Mucosa of gallbladder (tissue), 1 donor: ENCODE measurements around the gene NAA10. TPM values are rescaled to one million over a fixed set of nuclear protein-coding genes. Genes with fewer than 3 reads are reported as not detected.
A peak's percentile ranks its signal among the peaks of the same experiment; 100 is the strongest.
"Not testable (repeated sequence)": the region's sequence is repeated elsewhere in the genome, so short reads cannot be mapped to it uniquely, and the experiment has no call there.

Source experiments
- DNase-seq: peaks from one replicate; pipeline ENCODE4 v3.0.0-alpha.2; 2020; ENCODE audit warnings: low spot score
- total RNA-seq: library from RNA; stranded (reverse); gene quantifications from one replicate; pipeline ENCODE4 v1.2.1, GENCODE V29; 2021
- donor health status: DM: no; HTN: no; CAD: no.

Gene NAA10
- 81.6 TPM for total RNA-seq

DNA sequence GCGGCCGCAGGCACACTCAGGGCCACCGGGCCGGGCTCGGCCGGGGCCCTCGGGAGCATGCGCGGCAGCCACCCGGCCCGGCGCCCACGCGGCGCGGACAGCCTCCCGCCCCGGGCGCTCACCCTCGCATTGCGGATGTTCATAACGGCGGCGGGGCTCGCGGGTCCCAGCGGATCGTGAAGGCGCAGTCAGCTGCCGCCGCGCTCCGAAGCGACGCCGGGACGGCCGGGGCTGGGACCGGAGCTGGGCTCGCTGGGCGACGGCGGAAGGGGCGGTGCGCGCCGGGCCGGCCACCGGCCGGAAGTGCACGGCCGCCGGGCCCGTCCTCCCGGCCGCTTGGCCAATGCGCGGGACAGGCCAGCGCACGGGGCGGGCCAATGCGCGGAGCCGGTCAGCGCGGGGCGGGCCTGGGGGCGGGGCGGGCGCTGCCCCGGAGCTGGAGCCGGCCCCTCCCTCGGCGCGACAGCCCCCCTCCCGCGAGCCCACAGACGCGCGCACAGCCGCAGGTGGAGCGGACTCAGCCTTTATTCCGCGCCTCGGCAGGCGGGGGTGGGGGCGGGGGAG lies at the start of gene NAA10:
Gene NAA10, minus strand, starts transcription at position 276 of the 564 bp plus-strand sequence. Its CDS starts 133 bp downstream, at position 143.
- peak; percentile 60 for DNase-seq

DNA sequence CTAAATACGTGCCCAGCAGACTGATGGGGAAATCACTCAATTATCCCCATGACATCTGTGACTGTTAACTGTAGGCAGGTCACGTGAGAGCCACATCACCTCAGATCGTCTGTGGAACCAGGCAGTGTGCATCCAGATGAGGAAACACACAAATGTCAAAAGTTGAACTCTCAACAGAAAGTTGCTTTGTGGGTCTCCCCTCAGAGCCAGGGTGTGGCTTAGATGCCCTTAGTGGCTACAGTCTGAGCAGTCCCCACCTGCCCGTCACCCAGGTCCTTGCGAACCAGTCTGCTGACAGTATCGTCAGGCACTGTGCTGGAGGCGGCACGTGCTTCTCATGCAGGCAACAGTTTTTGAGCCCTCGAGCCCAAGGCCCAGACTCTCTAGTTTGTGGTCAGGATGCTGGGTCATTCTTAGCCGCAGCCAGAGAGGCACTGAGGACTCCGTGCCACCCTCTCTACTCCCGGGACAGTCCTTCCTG lies 48.5 kb upstream of the NAA10 start:
- no peak for DNase-seq

DNA sequence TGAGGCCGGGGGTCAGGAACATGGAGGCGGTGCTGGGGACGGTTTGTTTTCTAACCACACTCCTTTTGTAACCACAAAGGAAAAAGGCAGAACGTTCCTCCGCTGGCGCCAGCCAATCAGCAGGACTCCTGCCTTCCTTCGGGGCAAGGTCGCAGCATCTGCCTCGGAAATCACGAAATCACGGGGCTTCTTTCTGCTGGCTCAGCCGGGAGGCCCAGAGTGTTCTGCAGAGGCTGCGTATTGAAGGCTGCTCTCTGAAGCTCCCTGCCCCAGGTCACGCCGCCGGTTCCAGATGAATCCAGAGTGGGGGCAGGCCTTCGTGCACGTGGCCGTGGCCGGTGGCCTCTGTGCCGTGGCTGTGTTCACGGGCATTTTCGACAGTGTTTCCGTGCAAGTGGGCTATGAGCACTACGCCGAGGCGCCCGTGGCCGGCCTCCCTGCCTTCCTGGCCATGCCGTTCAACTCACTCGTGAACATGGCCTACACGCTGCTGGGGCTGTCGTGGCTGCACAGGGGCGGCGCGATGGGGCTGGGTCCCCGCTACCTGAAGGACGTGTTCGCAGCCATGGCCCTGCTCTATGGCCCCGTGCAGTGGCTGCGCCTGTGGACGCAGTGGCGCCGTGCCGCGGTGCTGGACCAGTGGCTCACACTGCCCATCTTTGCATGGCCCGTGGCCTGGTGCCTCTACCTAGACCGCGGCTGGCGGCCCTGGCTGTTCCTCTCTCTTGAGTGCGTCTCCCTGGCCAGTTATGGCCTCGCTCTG lies 47.1 kb upstream of the NAA10 start:
- peak; percentile 56 for DNase-seq

DNA sequence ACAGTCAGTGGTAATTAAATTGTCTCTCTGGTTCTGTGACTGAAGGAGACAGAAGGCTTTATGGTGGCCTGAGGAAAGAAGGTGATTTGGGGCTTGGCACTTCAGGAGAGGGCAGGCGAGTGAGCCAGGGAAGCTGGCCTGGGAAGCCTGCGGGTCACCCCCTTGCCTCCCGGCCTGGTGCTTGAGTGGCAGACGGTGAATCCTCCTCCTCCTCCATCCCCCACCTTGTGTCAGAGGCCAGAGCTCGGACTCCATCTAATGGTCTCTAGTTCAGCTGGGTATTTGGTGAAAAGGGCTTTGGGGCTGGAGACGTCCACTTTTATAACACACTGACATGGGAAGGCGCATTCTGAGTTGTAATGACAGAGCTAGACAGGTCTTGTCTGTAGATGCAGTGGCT lies 46.4 kb upstream of the NAA10 start:
- no peak for DNase-seq

DNA sequence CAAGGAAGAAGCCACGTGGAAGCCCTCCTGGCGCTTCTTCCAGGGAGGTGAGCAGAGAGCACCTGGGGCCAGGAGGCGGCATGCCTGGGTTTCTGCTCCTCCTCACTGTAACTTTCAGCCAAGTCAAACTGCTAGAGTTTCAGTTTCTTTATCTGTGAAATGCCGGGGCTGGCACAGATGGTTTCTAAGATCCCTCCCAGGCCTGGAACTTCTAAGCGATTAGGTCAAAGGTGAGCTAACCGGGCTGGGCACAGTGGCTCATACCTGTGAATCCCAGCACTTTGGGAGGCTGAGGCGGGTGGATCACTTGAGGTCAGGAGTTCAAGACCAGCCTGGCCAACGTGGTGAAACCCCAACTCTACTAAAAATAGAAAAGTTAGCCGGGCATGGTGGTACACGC lies 45.6 kb upstream of the NAA10 start:
- DNase-seq: not testable (repeated sequence)

DNA sequence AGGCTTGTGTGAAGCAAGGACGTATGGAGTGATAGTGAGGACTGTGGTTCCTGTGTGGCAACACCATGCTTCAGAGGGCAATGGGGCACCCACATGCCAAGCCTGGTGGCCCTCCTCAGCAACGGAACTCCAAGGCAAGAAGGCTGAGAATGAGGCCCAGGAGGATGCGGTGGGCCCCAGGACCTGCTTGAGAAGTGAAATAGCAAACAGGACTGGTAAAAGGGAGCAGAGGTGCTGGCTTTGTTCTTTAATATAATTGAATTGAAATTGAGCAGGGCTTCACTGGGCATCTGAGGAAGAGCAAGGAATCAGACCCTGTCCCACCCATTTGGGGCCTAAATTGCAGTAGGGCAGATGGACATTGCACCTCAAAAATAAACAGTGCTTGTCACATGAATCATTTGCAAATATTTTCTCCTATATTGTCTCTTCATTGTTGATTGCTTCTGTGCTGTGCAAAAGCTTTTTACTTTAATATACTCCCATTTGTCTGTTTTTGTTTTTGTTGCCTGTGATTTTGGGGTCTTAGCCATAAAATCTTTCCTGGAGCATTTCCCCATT lies 40.0 kb upstream of the NAA10 start:
- no peak for DNase-seq

DNA sequence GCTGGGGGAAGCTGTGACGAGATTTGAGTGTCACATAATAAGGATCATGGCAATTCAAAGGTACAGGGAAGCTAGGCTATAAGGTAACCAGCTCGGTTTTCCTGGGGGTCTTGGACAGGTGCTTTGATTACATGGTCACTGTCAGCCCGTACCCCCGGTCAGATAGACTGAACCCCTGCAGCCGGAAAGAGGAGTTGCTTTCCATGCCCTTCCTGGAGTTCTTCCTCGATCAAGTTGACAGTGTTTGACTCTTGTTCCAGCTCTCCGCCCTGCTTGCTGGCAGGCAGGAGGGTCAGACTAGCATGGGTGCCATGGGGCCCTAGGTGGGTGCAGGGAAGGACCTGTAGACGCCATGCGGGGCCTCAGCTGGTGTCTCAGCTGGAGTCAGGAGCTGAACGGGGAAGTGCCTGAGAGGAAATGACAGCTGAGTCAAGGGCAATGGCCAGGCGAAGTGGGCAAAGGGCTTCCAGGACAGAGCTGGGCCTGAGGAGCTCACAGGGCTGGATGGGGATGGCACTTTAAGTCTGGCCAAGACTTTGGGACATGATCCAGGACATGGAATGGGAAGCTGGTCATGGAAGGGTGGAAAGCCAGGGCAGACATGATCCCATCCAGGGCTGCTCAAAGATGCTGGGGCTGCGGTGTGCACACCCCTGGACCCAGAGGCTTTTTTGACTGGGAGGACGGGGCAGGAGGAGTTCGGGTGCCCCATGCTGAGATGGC lies 39.3 kb upstream of the NAA10 start:
- DNase-seq: no peak

DNA sequence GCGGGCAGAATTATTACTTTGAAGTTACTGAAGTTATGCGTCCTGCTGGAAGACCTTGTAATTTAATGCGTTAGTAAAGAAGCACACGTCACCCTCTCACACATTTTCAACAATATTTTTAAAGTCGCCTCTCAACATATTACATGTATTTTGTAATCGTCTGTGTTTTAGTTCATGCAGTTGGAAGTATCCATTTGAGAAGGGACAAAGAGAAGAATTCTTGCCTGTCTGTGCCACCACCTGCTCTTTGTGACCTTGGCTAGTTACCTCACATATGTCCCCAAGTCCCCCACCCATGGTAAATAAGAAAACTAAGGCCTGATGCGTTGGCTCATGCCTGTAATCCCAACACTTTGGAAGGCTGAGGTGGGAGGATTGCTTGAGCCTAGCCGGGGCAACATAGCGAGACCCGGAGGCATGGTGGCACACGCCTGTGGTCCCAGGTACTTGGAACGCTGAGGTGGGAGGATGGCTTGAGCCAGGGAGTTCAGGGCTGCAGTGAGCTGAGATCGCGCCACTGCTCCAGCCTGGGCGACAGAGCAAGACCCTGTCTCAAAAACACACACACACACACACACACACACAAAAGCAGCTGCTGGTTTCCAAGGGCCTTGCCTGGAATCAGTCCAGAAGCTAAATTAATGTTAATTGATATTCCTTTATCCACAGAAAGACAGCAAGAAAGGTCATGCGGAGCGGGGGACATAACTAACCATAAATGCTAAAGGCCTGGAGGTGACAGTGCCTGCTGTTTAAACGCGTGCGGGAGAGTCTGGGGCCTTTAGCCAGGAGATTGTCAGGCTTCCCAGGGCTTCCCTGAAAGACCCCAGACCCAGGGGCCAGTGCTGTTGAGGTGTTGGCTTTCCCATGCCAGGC lies 38.5 kb upstream of the NAA10 start:
- no peak for DNase-seq

DNA sequence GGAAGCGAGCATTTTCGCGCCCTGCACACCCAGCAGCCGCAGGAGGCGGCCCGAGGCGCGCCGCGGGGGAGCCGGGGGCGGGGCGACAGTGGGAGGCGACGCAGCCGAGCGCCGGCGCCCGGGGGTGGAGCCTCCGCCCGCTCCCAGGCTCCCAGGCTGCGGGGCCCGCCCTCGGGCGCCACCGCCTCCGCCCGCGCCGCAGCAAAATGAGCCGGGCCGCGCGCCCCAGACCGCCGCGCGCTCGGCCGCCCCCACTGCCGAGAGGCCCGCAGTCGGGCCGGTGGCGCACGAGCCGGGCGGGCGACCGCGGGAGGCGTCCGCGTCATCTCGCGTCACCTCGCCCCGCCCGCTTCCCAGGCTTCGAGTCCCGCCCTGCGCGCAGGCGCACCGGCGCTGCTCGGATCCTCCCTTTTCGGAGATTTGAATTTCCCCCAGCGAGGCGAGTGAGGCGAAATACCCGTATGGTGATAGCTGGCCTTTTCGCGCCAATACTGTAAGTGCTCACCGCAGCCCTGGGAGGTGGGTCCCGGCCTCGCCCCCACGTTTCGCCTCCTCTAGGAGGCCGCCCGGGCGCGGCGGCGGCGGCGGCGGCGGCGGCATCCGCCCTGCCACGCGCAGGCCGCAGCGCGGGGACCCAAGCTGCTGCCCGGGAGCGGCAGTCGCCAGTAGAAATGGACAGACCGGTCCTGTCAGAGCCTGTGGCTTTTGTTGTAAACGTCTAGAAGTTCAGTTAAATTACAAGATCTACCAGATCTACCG lies 37.7 kb upstream of the NAA10 start, which contains the start of gene TMEM187:
Gene TMEM187, plus strand, starts transcription at position 387 of the 759 bp plus-strand sequence. CDS start 9,309 bp downstream, outside the sequence.
- peak; percentile 87 for DNase-seq

DNA sequence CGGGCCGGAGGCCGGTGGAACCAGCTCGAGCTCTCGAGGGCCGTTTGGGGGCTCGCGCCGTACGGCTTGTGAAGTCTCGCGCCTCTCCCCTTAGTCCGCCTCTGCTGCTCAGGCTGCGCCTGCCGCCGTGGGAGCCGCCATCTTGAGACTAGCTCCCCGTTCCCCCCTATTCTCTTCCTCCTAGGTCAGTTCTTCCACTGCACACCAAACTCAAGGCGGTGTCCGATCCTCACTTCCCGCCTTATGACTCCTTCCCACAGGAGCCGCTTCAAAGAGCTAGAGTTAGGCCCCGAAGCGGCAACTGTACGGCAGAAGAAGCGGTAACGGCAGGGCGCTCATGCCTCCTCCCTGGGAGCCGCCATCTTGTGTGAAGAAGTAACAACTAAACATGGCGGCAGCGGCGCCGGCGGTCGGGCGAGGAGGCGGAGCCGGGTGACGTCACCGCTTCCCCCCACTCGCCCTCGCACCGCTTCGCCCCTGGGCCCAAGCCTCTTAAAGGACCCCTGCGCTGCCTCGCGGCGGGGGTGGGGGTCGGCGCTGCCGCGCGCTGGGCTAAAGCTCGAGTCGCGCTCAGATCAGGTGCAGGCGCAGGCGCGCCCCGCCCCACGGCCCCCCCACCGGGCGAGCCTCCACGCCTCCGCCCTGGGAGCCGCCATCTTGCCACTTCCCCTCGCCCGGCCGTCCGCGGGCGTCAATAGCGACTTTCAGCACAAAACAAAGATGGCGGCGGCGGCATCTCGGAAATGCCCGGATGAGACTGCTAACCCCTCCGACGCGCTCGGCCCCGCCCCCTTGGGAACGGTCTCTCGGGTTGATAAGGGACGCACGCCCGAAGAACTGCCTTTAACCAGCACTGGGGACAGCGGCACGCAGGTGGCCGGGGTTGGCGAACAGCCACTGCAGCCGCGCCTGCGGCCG lies 36.9 kb upstream of the NAA10 start, which contains the start of gene HCFC1:
Gene HCFC1, minus strand, starts transcription at position 369 of the 918 bp plus-strand sequence. CDS start 978 bp downstream, outside the sequence.
- peak; percentile 93 for DNase-seq

DNA sequence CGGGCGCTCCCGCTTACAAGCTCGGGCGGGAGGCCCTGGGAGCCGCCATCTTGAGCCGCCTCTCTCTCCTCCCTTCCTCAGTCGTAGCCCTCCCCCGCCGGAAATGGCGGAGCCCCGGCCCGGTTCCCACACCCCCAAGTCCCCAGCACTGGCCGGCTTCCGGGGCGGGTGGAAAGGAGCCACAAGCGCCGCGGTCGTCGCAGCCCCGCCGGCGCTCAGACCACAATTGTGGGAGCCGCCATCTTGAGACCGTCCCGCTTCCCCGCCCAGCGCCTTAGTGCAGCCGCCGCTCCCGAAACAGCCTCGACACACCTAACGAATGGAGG lies 36.2 kb upstream of the NAA10 start:
- DNase-seq: peak; percentile 92

DNA sequence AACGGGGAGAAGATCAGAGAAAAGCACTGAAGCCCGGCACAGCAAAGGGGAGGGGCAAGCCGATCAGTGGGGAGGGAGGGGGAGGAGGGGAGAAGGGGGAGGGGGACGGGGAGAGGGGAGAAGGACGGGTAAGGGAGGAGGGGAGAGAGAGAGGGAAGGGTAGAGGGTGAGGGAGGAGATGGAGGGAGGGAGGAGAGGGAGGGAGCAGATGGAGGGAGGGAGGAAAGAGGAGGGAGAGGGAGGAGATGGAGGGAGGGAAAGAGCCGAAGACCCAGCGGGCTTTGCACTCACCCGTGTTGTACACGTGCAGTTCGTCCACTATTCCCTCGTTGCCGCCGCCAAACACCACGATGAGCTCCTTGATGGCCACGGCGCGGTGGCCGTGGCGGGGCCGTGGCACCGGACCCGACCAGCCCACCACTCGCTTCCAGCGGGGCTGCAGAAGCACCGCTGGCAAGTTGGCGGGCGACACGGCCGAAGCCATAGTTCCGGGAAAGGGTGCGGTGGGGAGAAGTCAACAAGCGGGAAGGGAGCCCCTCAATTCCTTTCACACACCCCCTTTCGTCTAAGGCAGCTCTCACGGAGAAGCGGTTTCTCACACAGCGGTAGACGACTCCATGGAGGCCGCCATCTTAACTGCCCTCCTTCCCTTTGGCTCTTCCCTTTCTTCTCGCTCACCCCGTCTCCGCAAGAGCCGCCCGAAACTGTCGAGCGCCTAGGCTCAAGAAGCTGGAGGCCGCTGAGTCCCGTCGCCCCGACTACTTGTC lies 35.7 kb upstream of the NAA10 start:
- no peak for DNase-seq

DNA sequence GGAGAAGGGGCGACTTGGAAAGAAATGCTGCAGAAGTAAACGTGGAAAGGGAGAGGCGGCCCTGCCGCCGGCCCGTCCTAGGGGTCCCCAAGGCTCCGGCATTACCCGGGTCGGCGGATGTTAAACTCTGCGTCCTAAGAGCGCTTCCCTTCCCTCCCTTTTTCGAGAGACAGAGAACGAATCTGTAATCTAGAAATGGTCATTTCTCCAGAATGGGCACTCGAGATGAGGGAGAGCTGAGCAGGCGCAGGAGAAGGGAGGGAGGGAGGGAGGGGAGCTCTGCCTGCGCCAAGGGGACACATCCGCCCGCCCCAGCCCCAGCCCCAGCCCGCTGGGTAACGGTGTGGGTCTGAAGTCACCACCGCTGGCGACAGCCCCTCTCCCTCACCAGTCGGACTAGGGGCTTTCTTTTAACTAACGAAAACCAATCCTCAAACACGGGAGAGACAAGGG lies 35.1 kb upstream of the NAA10 start:
- DNase-seq: no peak

DNA sequence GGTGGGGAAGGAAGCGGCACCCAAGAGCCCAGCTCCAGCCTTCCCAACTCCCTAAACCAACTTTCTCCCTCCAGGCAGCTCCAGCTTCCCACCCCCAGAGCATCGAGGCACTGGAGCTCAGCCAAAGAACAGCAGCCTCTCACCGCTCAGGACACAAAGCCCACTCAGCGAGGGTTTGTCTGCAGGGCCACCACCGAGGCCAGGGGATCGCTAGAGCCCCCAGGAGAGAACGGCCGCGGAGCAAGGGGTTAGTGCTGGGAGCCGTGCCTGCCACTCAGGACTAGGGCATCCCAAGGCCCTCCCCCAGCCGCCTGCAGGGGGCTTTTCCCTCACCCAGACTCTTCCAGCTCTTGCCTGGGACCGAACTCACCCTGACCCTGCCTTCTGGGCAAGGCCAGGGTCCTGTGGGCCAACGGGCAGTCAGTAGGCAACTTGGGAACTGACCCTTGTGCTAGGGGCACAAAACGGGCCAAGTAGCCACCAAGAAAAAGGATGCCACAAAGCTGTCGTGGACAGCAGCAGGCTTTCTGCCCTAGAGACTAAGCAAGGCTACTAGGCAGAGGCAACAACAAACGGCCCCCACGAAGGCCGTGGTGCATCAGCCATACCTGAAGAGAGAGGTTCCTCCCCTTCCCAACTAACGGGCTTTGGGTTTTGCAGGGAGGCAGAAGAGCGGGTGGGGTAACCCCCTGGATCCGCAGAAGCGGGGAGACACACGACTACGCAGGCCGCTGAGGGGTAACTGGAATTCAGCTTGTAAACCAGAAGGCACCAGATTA lies 34.5 kb upstream of the NAA10 start:
- DNase-seq: no peak

DNA sequence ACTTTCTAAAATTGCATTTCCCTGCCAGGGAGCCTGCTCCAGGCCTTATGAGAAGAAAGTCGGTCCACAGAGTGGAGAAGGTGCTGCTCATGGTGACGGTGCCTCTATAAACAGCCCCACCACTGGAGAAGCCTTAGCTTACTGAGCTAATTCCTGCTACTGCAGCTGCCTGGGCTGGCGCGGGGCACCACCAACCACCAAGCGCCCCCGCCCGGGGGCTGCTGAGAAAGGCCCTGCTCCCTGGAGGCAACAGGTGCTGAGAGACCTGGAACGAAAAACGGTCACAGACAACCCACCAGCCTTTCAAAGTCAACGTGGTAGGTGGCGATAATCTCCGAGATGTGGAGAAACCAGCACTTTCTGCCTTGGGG lies 33.9 kb upstream of the NAA10 start:
- no peak for DNase-seq

DNA sequence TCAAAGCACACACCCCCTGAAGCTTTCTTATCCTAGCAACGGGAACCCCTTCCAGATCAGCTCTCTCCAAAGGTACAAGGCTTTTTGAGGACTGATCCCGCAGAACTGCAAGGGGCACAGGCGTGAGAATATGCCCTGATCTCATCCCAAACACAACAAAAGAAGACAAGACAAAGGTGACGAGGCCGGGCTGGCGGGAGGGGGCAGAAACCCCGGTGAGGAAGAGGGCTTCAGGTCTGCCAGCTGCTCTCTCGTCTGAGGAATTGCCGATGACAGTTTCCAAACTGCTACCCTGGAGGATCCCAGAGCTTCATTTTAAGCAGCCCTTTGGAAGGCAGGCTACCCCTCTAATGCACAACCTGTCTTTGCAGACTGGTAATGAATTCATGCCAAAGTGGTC lies 33.4 kb upstream of the NAA10 start:
- DNase-seq: no peak

DNA sequence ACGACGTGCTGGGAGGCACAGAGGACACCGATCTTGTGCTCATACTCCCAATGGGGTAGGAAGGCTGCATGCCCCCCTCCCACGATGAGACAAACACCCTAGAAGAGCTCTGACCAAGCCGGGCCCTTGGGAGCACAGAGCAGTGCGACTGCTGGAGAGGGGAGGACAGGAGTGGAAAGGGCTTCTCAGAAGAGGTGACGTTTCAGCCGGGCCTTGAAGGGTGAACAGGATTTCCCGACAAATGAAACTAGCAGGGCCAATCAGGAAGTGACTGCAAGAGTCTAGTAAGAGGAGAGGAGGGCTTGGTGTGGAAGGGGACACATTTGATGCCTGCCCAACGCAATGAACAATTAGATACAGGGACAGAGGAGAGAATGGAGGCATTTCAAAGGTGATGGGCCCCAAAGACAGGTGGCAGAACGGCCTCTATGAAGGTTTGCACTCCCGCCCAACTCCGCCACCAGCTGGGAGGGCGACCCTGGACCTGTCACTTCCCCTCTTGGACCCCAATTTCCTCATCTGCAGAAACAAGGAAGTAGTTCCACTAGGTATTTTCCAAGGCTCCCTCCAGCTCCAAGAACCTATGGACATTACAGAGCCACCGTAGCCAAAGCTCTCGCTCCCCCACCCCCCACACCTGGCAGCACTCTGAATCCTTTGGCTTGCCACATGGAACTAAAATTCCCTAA lies 32.8 kb upstream of the NAA10 start:
- no peak for DNase-seq
